Stomach (tissue), 9 donors: ENCODE measurements around the gene JAKMIP2. TPM values are rescaled to one million over a fixed set of nuclear protein-coding genes. Genes with fewer than 3 reads are reported as not detected.

Experiments used
- DNase-seq, 2 donors: peaks; one replicate each; pipeline versions ENCODE4 v3.0.0 to v3.0.0-alpha.2; 2013 to 2019
- H3K27ac ChIP-seq, 5 donors: fragments of 200-600 bp in 4 of 5; sonication (generic) in 4 of 5; one replicate each; pipeline ENCODE4 v1.5.1; 2013 to 2019; ENCODE audit warnings: mild to moderate bottlenecking in 1 of 5, moderate library complexity in 1 of 5
- H3K27me3 ChIP-seq, 3 donors: fragments of 200-600 bp; sonication (generic); one replicate each; pipeline ENCODE4 v1.5.1; 2017 to 2019; ENCODE audit warnings: mixed run types in 1 of 3
- H3K36me3 ChIP-seq, 4 donors: fragments of 200-600 bp; sonication (generic); 1 replicate in 3 of 4; 2 replicates in 1 of 4; pipeline ENCODE4 v1.5.1; 2016 to 2019
- H3K4me1 ChIP-seq, 4 donors: fragments of 200-600 bp; sonication (generic); one replicate each; pipeline ENCODE4 v1.5.1; 2016 to 2019
- H3K4me3 ChIP-seq, 4 donors: fragments of 200-600 bp; sonication (generic) in 3 of 4; one replicate each; pipeline ENCODE4 v1.5.1; 2016 to 2019; ENCODE audit warnings: mild to moderate bottlenecking in 1 of 4
- H3K9me3 ChIP-seq, 4 donors: fragments of 200-600 bp; sonication (generic); one replicate each; pipeline ENCODE4 v1.5.1; 2016 to 2019
- EP300 ChIP-seq: sonication (generic); formaldehyde crosslinking; IDR thresholded peaks from one replicate; pipeline ENCODE4 v1.6.1; 2017; ENCODE audit warnings: antibody characterized with exemption
- POLR2A ChIP-seq, 4 donors: fragments of 450-650 bp; IDR thresholded peaks; one replicate each; pipeline ENCODE4 v1.6.1; 2016; ENCODE audit warnings: antibody characterized with exemption in 4 of 4, control low read depth in 2 of 4, mild to moderate bottlenecking in 1 of 4, moderate library complexity in 1 of 4
- POLR2AphosphoS5 ChIP-seq, 3 donors: sonication (generic); formaldehyde crosslinking; IDR thresholded peaks; one replicate each; pipeline ENCODE4 v1.6.1; 2016; ENCODE audit warnings: antibody characterized with exemption in 3 of 3
- WGBS, 5 donors: extraction: QIAGEN DNeasy Blood & Tissue Kit in 3 of 5; methylation state at CpG; one replicate each; pipeline versions ENCODE4 v1.1.5 to v1.1.7; 2013 to 2018; 5-methylcytosine and 5-hydroxymethylcytosine counted together
- intact Hi-C: fragments of 100-400 bp; cut with DNase I; formaldehyde crosslinking; loops from one replicate; pipeline ENCODE4 v1.15.1; 2023; ENCODE audit warnings: low total_unique reads
- polyA plus RNA-seq, 3 donors: library from polyadenylated mRNA; stranded (reverse); fragments of 200-250 nt; gene quantifications; one replicate each; pipeline ENCODE4 v1.2.3, GENCODE V29; 2013
- total RNA-seq, 5 donors: library from RNA; depleted of rRNA; stranded (reverse); fragments of >200 nt; gene quantifications; one replicate each; pipeline versions ENCODE4 v1.1.0 to v1.2.3, GENCODE V29; 2014 to 2016
- TF ChIP-seq, protein P1 (sequence below), 7 experiments: fragments of 450-650 bp in 4 of 7; fragments of 200-600 bp in 3 of 7; sonication (generic) in 3 of 7; IDR thresholded peaks; one replicate each; pipeline ENCODE4 v1.5.1; 2016 to 2019; ENCODE audit warnings: antibody characterized with exemption in 7 of 7, control low read depth in 2 of 7, mild to moderate bottlenecking in 1 of 7
- donor health status: healthy with polysubstance abuse.
- donor health status: Bipolar disorder and iron deficiency.
- donor health status: healthy.

The JAKMIP2 gene
- total and polyA plus RNA-seq, 8 donors, result 0.13 to 13.4 (median 2.6) TPM; not detected in 1

GRCh38 chr5:147685993-147686392, 96.5 kb downstream of the JAKMIP2 start:
- no peaks in the 10 kb centered on the region for H3K36me3 ChIP-seq
- no peak overlapping the region for H3K4me3 ChIP-seq
- no peak for TF ChIP-seq POLR2A (IDR thresholded peaks at IDR 0.05)
- TF ChIP-seq POLR2AphosphoS5 (IDR thresholded peaks at IDR 0.05), result no peak
- TF ChIP-seq, protein P1, sequence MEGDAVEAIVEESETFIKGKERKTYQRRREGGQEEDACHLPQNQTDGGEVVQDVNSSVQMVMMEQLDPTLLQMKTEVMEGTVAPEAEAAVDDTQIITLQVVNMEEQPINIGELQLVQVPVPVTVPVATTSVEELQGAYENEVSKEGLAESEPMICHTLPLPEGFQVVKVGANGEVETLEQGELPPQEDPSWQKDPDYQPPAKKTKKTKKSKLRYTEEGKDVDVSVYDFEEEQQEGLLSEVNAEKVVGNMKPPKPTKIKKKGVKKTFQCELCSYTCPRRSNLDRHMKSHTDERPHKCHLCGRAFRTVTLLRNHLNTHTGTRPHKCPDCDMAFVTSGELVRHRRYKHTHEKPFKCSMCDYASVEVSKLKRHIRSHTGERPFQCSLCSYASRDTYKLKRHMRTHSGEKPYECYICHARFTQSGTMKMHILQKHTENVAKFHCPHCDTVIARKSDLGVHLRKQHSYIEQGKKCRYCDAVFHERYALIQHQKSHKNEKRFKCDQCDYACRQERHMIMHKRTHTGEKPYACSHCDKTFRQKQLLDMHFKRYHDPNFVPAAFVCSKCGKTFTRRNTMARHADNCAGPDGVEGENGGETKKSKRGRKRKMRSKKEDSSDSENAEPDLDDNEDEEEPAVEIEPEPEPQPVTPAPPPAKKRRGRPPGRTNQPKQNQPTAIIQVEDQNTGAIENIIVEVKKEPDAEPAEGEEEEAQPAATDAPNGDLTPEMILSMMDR (IDR thresholded peaks at IDR 0.05), result no peak
- TF ChIP-seq EP300, result no peak
- peaks cover 0 to 20% (median 8%) of the 10 kb centered on the region in 4 donors for H3K4me1 ChIP-seq
- H3K9me3 ChIP-seq, result no peaks in the 10 kb centered on the region
- no peak for DNase-seq
- intact Hi-C loops, result no loop called here
- H3K27ac ChIP-seq, result no peak overlapping the region
- 71 to 84% (median 79%) methylated on average over 3 of the region's 3 CpGs for WGBS, 5 donors
- no peaks in the 10 kb centered on the region for H3K27me3 ChIP-seq

DNA sequence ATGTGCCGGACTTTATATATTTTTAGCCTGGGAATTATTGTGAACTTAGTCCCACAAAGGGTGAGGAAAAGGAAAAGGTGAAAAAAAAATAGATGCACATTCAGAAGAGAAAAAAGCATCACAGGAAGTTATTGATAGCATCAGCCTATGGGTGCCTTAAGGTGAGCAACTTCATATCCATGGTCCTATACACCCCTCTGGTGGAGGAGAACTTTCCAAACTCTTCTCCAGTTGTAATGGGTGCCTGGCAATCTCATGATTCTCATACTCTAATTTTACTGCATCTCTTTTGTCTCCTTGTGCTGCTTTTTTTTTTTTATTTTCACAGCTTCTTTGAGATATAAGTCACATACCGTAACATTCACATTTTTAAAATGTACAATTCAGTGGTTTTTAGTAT, 107.4 kb downstream of the JAKMIP2 start:
- no peak for DNase-seq
- H3K4me1 ChIP-seq, result peaks cover 0 to 16% (median 0%) of the 10 kb centered on the region in 4 donors
- no peaks in the 10 kb centered on the region for H3K27me3 ChIP-seq
- 89 to 99% (median 94%) methylated on average over 2 of the region's 2 CpGs for WGBS, 5 donors
- H3K4me3 ChIP-seq, result no peak overlapping the region
- intact Hi-C loops, result no loop called here
- peaks cover 0 to 5% (median 0%) of the 10 kb centered on the region in 4 donors for H3K36me3 ChIP-seq
- no peak overlapping the region for H3K27ac ChIP-seq
- no peaks in the 10 kb centered on the region for H3K9me3 ChIP-seq
- TF ChIP-seq POLR2A (IDR thresholded peaks at IDR 0.05) (no peak), EP300 (no peak), POLR2AphosphoS5 (IDR thresholded peaks at IDR 0.05) (no peak)
- TF ChIP-seq, protein P1 (IDR thresholded peaks at IDR 0.05), result no peak

DNA sequence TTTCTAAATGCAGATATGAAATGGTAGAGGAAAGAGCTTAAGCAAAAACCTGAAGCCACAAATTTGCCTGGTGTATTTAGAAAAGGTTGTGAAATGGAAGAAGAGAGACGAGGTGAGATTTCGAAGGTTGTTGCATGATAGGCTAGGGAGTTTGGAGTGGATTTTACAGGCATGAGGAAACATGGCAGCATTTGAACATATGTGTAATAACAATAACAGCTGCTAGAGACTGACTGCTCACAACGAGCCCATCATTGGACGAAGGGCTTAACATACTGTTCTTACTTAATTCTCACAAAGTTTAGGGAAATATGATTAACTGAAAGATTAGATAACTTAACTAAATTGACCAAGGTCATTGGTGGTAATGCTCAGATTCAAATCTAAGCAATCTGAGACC, 108.1 kb downstream of the JAKMIP2 start:
- intact Hi-C loops, result no loop called here
- TF ChIP-seq POLR2AphosphoS5 (IDR thresholded peaks at IDR 0.05) (no peak), POLR2A (IDR thresholded peaks at IDR 0.05) (no peak), EP300 (no peak)
- TF ChIP-seq, protein P1 (IDR thresholded peaks at IDR 0.05), result no peak
- peaks cover 0 to 5% (median 0%) of the 10 kb centered on the region in 4 donors for H3K36me3 ChIP-seq
- WGBS, 5 donors, result 66 to 78% (median 72%) methylated on average over 4 of the region's 4 CpGs
- no peak for DNase-seq
- H3K27me3 ChIP-seq, result no peaks in the 10 kb centered on the region
- no peaks in the 10 kb centered on the region for H3K9me3 ChIP-seq
- H3K27ac ChIP-seq, result no peak overlapping the region
- peaks cover 0 to 20% (median 0%) of the 10 kb centered on the region in 4 donors for H3K4me1 ChIP-seq
- H3K4me3 ChIP-seq, result no peak overlapping the region

DNA sequence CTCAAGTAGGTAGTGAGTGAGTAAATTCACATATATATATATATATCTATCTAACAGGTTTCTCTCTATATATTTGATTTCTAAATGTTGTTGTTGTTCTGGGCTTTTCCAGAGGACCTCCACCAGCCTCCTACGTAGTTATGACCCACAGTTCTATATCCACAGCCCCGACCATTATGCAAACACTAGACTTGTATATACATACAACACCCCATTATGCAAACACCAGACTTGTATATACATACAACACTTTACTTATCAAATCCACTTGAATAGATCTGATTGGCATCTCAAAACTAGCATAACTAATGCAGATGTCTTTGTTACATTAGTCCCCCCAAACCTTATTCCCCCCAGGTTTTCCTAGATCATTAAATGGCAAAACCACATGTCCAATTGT, 108.7 kb downstream of the JAKMIP2 start:
- WGBS, 5 donors, result 6 to 40% (median 29%) methylated on average over 2 of the region's 2 CpGs
- H3K9me3 ChIP-seq, result no peaks in the 10 kb centered on the region
- peaks cover 0 to 5% (median 0%) of the 10 kb centered on the region in 4 donors for H3K36me3 ChIP-seq
- TF ChIP-seq, protein P1 (IDR thresholded peaks at IDR 0.05), result no peak
- TF ChIP-seq EP300 (no peak), POLR2AphosphoS5 (IDR thresholded peaks at IDR 0.05) (no peak), POLR2A (IDR thresholded peaks at IDR 0.05) (no peak)
- peaks cover 0 to 26% (median 0%) of the 10 kb centered on the region in 4 donors for H3K4me1 ChIP-seq
- H3K27me3 ChIP-seq, result no peaks in the 10 kb centered on the region
- intact Hi-C loops, result no loop called here
- no peak for DNase-seq
- no peak overlapping the region for H3K4me3 ChIP-seq
- H3K27ac ChIP-seq, result no peak overlapping the region
